Measurements from ENCODE around the gene GRWD1.

DNA sequence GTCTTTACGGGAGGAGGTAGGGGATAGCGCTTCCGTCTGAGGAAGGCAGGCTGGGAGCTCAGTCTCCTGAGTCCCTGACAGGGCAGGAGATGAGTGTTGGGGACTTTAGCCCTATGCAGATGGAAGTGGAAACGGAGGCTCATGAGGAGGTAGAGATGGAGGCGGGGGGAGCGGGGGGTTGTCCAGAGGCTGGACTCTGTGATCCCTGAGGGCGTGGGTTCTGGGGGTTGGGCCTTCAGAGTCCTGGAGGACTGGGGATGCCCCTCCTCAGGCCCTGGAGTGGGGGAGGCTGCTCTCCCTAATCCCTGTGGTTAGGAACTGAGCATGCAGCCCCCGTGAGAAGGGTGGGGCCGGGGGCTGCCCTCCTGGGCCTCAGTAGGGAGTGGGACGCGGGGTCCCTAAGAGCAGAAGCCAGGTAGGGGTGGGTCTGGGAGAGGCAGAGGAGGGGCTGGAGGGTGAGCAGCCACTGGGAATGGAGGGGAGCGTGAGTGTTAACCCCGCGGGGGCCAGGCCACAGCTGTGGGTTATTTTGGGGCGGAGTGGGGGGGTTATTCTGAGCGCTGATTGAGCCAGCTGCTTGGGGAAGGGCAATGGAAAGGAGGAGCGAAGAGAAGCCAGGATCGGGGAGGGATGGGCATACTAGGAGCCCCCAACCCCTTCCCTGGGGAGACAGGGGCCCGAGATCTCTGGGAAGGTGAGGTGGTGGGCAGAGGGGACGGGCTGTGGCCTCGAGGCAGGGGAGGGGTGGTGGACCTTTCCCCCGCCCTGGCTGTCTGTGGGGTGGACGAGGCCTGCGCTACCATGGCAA, 49.6 kb upstream of the GRWD1 start:
- TF ChIP-seq ATF3 (CRISPR knock-in tag; IDR thresholded peaks at IDR 0.05) = no peak
- TF ChIP-seq HNRNPL (IDR thresholded peaks at IDR 0.05; ENCODE audit: low read depth, low read length) = no peak
- no peak for TF ChIP-seq SP1 (IDR thresholded peaks at IDR 0.05)
- no peak for TF ChIP-seq SP1 (CRISPR knock-in tag; IDR thresholded peaks at IDR 0.05)
- no peak for TF ChIP-seq ZNF709 (CRISPR knock-in tag; IDR thresholded peaks at IDR 0.05)
- no peak for TF ChIP-seq JUND (CRISPR knock-in tag; IDR thresholded peaks at IDR 0.05)
- TF ChIP-seq POLR2A (IDR thresholded peaks at IDR 0.05; ENCODE audit: insufficient read depth in 1 of 2, low read depth in 2 of 2, low read length in 2 of 2) = no peak
- no peak for TF ChIP-seq YY1 (IDR thresholded peaks at IDR 0.05; ENCODE audit: insufficient read depth, insufficient replicate concordance, low read depth, low read length)
- TF ChIP-seq ZNF841 (CRISPR knock-in tag; IDR thresholded peaks at IDR 0.05; ENCODE audit: borderline replicate concordance) = no peak
- TF ChIP-seq HNRNPK (IDR thresholded peaks at IDR 0.05; ENCODE audit: low read depth, low read length, poor library complexity, severe bottlenecking) = no peak
- TF ChIP-seq ZNF552 (CRISPR knock-in tag; IDR thresholded peaks at IDR 0.05; ENCODE audit: borderline replicate concordance) = no peak
- TF ChIP-seq CTCF (CRISPR knock-in tag; IDR thresholded peaks at IDR 0.05) = no peak
- no peak for TF ChIP-seq KAT7 (CRISPR knock-in tag; IDR thresholded peaks at IDR 0.05; ENCODE audit: borderline replicate concordance)

Measured in HepG2 (cell line).